Caco-2 (cell line): Measurements from ENCODE around the gene RALGDS. TPM values are rescaled to one million over a fixed set of nuclear protein-coding genes. Genes with fewer than 3 reads are reported as not detected.

Experiments used
- BruUV-seq: library from RNA; stranded (reverse); fragments of 400-500 nt; replicated peaks from 2 replicates; lab custom pipeline; 2021; lab: Mats Ljungman, UMichigan
- CTCF ChIA-PET: fragments of 300-600 bp; sonication (Branson Sonifier 250); formaldehyde crosslinking; loops from one replicate; lab custom pipeline; 2022; ENCODE audit warnings: antibody characterized with exemption; lab: Charles Lee
- POLR2A ChIA-PET: fragments of 300-600 bp; sonication (Branson Sonifier 250); formaldehyde crosslinking; loops from one replicate; lab custom pipeline; 2022; ENCODE audit warnings: antibody characterized with exemption; lab: Charles Lee
- DNase-seq, 2 experiments: peaks; one replicate each; pipeline versions ENCODE4 v3.0.0 to v3.0.0-alpha.2; 2020 to 2022
- H3K27me3 ChIP-seq: replicated peaks from 2 replicates; pipeline ENCODE4 v1.6.0; 2011; ENCODE audit warnings: low read length; ENCODE audit not compliant: control insufficient read depth, insufficient read depth
- H3K36me3 ChIP-seq: 2 replicates; pipeline ENCODE4 v1.5.1; 2011; ENCODE audit warnings: low read length; ENCODE audit not compliant: control insufficient read depth, insufficient read depth
- H3K4me1 ChIP-seq: fragments of 250-450 bp; sonication (Bioruptor Pico); 2 replicates; pipeline ENCODE4 v1.5.1; 2020; ENCODE audit warnings: mild to moderate bottlenecking
- H3K4me3 ChIP-seq: 2 replicates; pipeline ENCODE4 v1.5.1; 2011; ENCODE audit warnings: low read depth, mild to moderate bottlenecking, control low read depth, low read length
- H3K9me3 ChIP-seq: fragments of 250-450 bp; sonication (Bioruptor Pico); 2 replicates; pipeline ENCODE4 v1.5.1; 2020; ENCODE audit warnings: mild to moderate bottlenecking, moderate library complexity
- H3K27ac Mint-ChIP-seq: one replicate; pipeline ENCODE4 v1.8.0; 2022; ENCODE audit warnings: mixed read lengths; ENCODE audit not compliant: unreplicated experiment
- H3K27me3 Mint-ChIP-seq: one replicate; pipeline ENCODE4 v1.8.0; 2022; ENCODE audit warnings: mixed read lengths; ENCODE audit not compliant: insufficient read depth, unreplicated experiment
- H3K36me3 Mint-ChIP-seq: one replicate; pipeline ENCODE4 v1.8.0; 2022; ENCODE audit warnings: mild to moderate bottlenecking, mixed read lengths; ENCODE audit not compliant: insufficient read depth, unreplicated experiment
- H3K4me1 Mint-ChIP-seq: one replicate; pipeline ENCODE4 v1.8.0; 2022; ENCODE audit warnings: low read depth, mixed read lengths; ENCODE audit not compliant: unreplicated experiment
- H3K4me3 Mint-ChIP-seq: one replicate; pipeline ENCODE4 v1.8.0; 2022; ENCODE audit warnings: mild to moderate bottlenecking, moderate library complexity, mixed read lengths; ENCODE audit not compliant: unreplicated experiment
- H3K9me3 Mint-ChIP-seq: one replicate; pipeline ENCODE4 v1.8.0; 2022; ENCODE audit warnings: mixed read lengths; ENCODE audit not compliant: unreplicated experiment
- CTCF ChIP-seq, 2 experiments: fragments of 200-600 bp in 1 of 2; IDR thresholded peaks; 1 replicate in 1 of 2; 2 replicates in 1 of 2; pipeline versions ENCODE4 v1.5.1 to v1.8.0; 2011 to 2022; ENCODE audit warnings: antibody characterized with exemption in 1 of 2, control low read depth in 1 of 2, inconsistent platforms in 1 of 2, low read depth in 1 of 2, low read length in 1 of 2, mild to moderate bottlenecking in 1 of 2, moderate library complexity in 1 of 2; ENCODE audit not compliant: insufficient read depth in 1 of 2, severe bottlenecking in 1 of 2, unreplicated experiment in 1 of 2
- intact Hi-C: fragments of 100-400 bp; cut with micrococcal nuclease; formaldehyde crosslinking; loops from one replicate; pipeline ENCODE4 v1.10.0; 2022; ENCODE audit not compliant: unreplicated experiment
- total RNA-seq: library from RNA; stranded (reverse); gene quantifications from 2 replicates; pipeline ENCODE4 v1.2.3, GENCODE V29; 2022

Gene RALGDS
- total RNA-seq, 1 experiment from 2014 or later: 18.7 TPM

- peak overlapping the region; percentile 48 for H3K27ac Mint-ChIP-seq
- BruUV-seq: no TSS peak
- H3K4me1 Mint-ChIP-seq: peaks cover 7% of the 10 kb centered on the region
- intact Hi-C loops: no loop called here
- no peak overlapping the region for H3K4me3 Mint-ChIP-seq
- POLR2A ChIA-PET: no interaction called here
- H3K36me3 Mint-ChIP-seq: peaks cover 49% of the 10 kb centered on the region
- Histone ChIP-seq H3K4me1 (peaks cover 9% of the 10 kb centered on the region; the same call in 1 of the 2 replicates), H3K9me3 (no peaks in the 10 kb centered on the region), H3K27me3 (no peaks in the 10 kb centered on the region), H3K36me3 (peaks cover 3% of the 10 kb centered on the region; the same call in 1 of the 2 replicates), H3K4me3 (no peak overlapping the region)
- CTCF ChIA-PET: no interaction called here
- H3K27me3 Mint-ChIP-seq: no peaks in the 10 kb centered on the region
- DNase-seq: no peak
- H3K9me3 Mint-ChIP-seq: no peaks in the 10 kb centered on the region
- TF ChIP-seq CTCF (IDR thresholded peaks at IDR 0.05; ENCODE audit: insufficient read depth in 1 of 2, low read depth in 1 of 2, low read length in 1 of 2, severe bottlenecking in 1 of 2, unreplicated experiment in 1 of 2): no peak
Observed at GRCh38 chr9:133056533-133056932, 64.5 kb downstream of the RALGDS start.

GRCh38 chr9:133055788-133056420, 65.1 kb downstream of the RALGDS start:
- ChIA-PET CTCF (no interaction called here), POLR2A (no interaction called here)
- Histone ChIP-seq H3K36me3 (peaks cover 3% of the 10 kb centered on the region; the same call in 1 of the 2 replicates), H3K4me3 (no peak overlapping the region), H3K4me1 (0 out of 2 replicates have a peak, but pooled peaks cover 3% of the 10 kb centered on the region), H3K9me3 (no peaks in the 10 kb centered on the region), H3K27me3 (no peaks in the 10 kb centered on the region)
- Mint-ChIP-seq H3K36me3 (peaks cover 56% of the 10 kb centered on the region), H3K9me3 (no peaks in the 10 kb centered on the region), H3K27ac (peak overlapping the region; percentile 48), H3K4me1 (peaks cover 1% of the 10 kb centered on the region), H3K27me3 (no peaks in the 10 kb centered on the region), H3K4me3 (no peak overlapping the region)
- intact Hi-C loops: no loop called here
- no peak for DNase-seq
- no peak for TF ChIP-seq CTCF (IDR thresholded peaks at IDR 0.05; ENCODE audit: insufficient read depth in 1 of 2, low read depth in 1 of 2, low read length in 1 of 2, severe bottlenecking in 1 of 2, unreplicated experiment in 1 of 2)
- BruUV-seq: no TSS peak

GRCh38 chr9:133054966-133055365, 66.1 kb downstream of the RALGDS start:
- H3K4me3 ChIP-seq: no peak overlapping the region
- no peak for TF ChIP-seq CTCF (IDR thresholded peaks at IDR 0.05; ENCODE audit: insufficient read depth in 1 of 2, low read depth in 1 of 2, low read length in 1 of 2, severe bottlenecking in 1 of 2, unreplicated experiment in 1 of 2)
- peaks cover 57% of the 10 kb centered on the region for H3K36me3 Mint-ChIP-seq

More at GRCh38 chr9:133054966-133055365, 66.1 kb downstream of the RALGDS start:
- no TSS peak for BruUV-seq
- H3K9me3 ChIP-seq: no peaks in the 10 kb centered on the region
- Mint-ChIP-seq H3K27ac (no peak overlapping the region), H3K4me1 (no peaks in the 10 kb centered on the region), H3K9me3 (no peaks in the 10 kb centered on the region), H3K27me3 (no peaks in the 10 kb centered on the region), H3K4me3 (no peak overlapping the region)
- CTCF ChIA-PET: no interaction called here
- H3K27me3 ChIP-seq: no peaks in the 10 kb centered on the region
- H3K36me3 ChIP-seq: peaks cover 3% of the 10 kb centered on the region; the same call in 1 of the 2 replicates
- POLR2A ChIA-PET: no interaction called here
- H3K4me1 ChIP-seq: no peaks in the 10 kb centered on the region
- intact Hi-C loops: no loop called here
- DNase-seq: no peak
